Muscle of leg (tissue), 11 donors: ENCODE measurements around the gene RASSF4. TPM values are rescaled to one million over a fixed set of nuclear protein-coding genes. Genes with fewer than 3 reads are reported as not detected.

Experiments
- DNase-seq: peaks from one replicate; pipeline ENCODE4 v3.0.0; 2013
- H3K27ac ChIP-seq: one replicate; pipeline ENCODE4 v1.5.1; 2013; ENCODE audit warnings: mild to moderate bottlenecking, low read length, control low read depth
- H3K27me3 ChIP-seq: one replicate; pipeline ENCODE4 v1.6.1; 2013; ENCODE audit warnings: low read length; ENCODE audit not compliant: control insufficient read depth, insufficient read depth
- H3K36me3 ChIP-seq: one replicate; pipeline ENCODE4 v1.6.1; 2013; ENCODE audit warnings: low read length; ENCODE audit not compliant: control insufficient read depth, insufficient read depth
- H3K4me1 ChIP-seq: one replicate; pipeline ENCODE4 v1.6.1; 2013; ENCODE audit warnings: low read length; ENCODE audit not compliant: control insufficient read depth, insufficient read depth
- H3K4me3 ChIP-seq: one replicate; pipeline ENCODE4 v1.5.1; 2013; ENCODE audit warnings: low read length, control low read depth
- H3K9me3 ChIP-seq: replicated peaks from 2 replicates; pipeline ENCODE4 v1.6.1; 2013; ENCODE audit warnings: low read depth, low read length; ENCODE audit not compliant: control insufficient read depth
- WGBS: methylation state at CpG from one replicate; pipeline ENCODE4 v1.1.5; 2013; ENCODE audit warnings: missing lambda C conversion rate; ENCODE audit not compliant: insufficient coverage; 5-methylcytosine and 5-hydroxymethylcytosine counted together
- polyA plus RNA-seq, 8 donors: library from polyadenylated mRNA; unstranded; fragments of 120-200 nt; gene quantifications; one replicate each; pipeline versions ENCODE4 v1.2.1 to v1.2.3, GENCODE V29; 2013; ENCODE audit warnings: inconsistent platforms in 1 of 8, low replicate concordance in 1 of 8; ENCODE audit not compliant: insufficient read length in 8 of 8, insufficient read depth in 1 of 8
- total RNA-seq: library from RNA; stranded (reverse); fragments of 120-200 nt; gene quantifications from one replicate; pipeline ENCODE4 v1.2.4, GENCODE V29; 2013

RASSF4 gene
- total and polyA plus RNA-seq, 9 donors = 53.0 to 79.9 (median 69.1) TPM

GRCh38 chr10:44968500-44969400 lies 9.1 kb downstream of the RASSF4 start:
- DNase-seq = no peak
- 63% methylated on average over 8 of the region's 11 CpGs for WGBS
- peak overlapping the region; percentile 13 for H3K27ac ChIP-seq
- H3K4me3 ChIP-seq = no peak overlapping the region
- H3K36me3 ChIP-seq = peaks cover 52% of the 10 kb centered on the region
- H3K27me3 ChIP-seq = no peaks in the 10 kb centered on the region
- peaks cover 84% of the 10 kb centered on the region for H3K4me1 ChIP-seq
- H3K9me3 ChIP-seq = no peaks in the 10 kb centered on the region

GRCh38 chr10:44969854-44970253 lies 10.3 kb downstream of the RASSF4 start:
- Histone ChIP-seq H3K9me3 (no peaks in the 10 kb centered on the region), H3K27me3 (no peaks in the 10 kb centered on the region), H3K27ac (no peak overlapping the region), H3K4me3 (no peak overlapping the region), H3K4me1 (peaks cover 84% of the 10 kb centered on the region), H3K36me3 (peaks cover 55% of the 10 kb centered on the region)
- WGBS = 82% methylated on average over 5 of the region's 9 CpGs
- no peak for DNase-seq

- Histone ChIP-seq H3K4me3 (no peak overlapping the region), H3K36me3 (peaks cover 52% of the 10 kb centered on the region), H3K9me3 (no peaks in the 10 kb centered on the region), H3K4me1 (peaks cover 82% of the 10 kb centered on the region), H3K27ac (no peak overlapping the region), H3K27me3 (no peaks in the 10 kb centered on the region)
- DNase-seq = no peak
- 87% methylated on average over 7 of the region's 8 CpGs for WGBS
Observed at GRCh38 chr10:44970812-44971395, 11.3 kb downstream of the RASSF4 start.

GRCh38 chr10:44971434-44971833 lies 11.8 kb downstream of the RASSF4 start:
- Histone ChIP-seq H3K4me1 (peaks cover 81% of the 10 kb centered on the region), H3K9me3 (no peaks in the 10 kb centered on the region), H3K4me3 (no peak overlapping the region), H3K27me3 (no peaks in the 10 kb centered on the region), H3K36me3 (peaks cover 56% of the 10 kb centered on the region), H3K27ac (no peak overlapping the region)
- WGBS = 87% methylated on average over 9 of the region's 11 CpGs
- DNase-seq = no peak

GRCh38 chr10:44971935-44972757 lies 12.5 kb downstream of the RASSF4 start:
- 91% methylated on average over 5 of the region's 12 CpGs for WGBS
- H3K4me1 ChIP-seq = peaks cover 83% of the 10 kb centered on the region
- no peaks in the 10 kb centered on the region for H3K27me3 ChIP-seq
- DNase-seq = no peak
- peaks cover 63% of the 10 kb centered on the region for H3K36me3 ChIP-seq
- H3K9me3 ChIP-seq = no peaks in the 10 kb centered on the region
- no peak overlapping the region for H3K4me3 ChIP-seq
- no peak overlapping the region for H3K27ac ChIP-seq

- no peak overlapping the region for H3K4me3 ChIP-seq
- WGBS = 63% methylated on average over 5 of the region's 6 CpGs
- H3K4me1 ChIP-seq = peaks cover 83% of the 10 kb centered on the region
- H3K9me3 ChIP-seq = no peaks in the 10 kb centered on the region
- no peaks in the 10 kb centered on the region for H3K27me3 ChIP-seq
- no peak for DNase-seq
- H3K27ac ChIP-seq = peak overlapping the region; percentile 13
- peaks cover 65% of the 10 kb centered on the region for H3K36me3 ChIP-seq
Observed at GRCh38 chr10:44972874-44973306, 13.3 kb downstream of the RASSF4 start.

GRCh38 chr10:44973323-44974081 lies 13.9 kb downstream of the RASSF4 start:
- DNase-seq = no peak
- Histone ChIP-seq H3K36me3 (peaks cover 65% of the 10 kb centered on the region), H3K27ac (peak overlapping the region; percentile 15), H3K9me3 (no peaks in the 10 kb centered on the region), H3K27me3 (no peaks in the 10 kb centered on the region), H3K4me3 (no peak overlapping the region), H3K4me1 (peaks cover 83% of the 10 kb centered on the region)
- 58% methylated on average over 10 of the region's 18 CpGs for WGBS

- peaks cover 62% of the 10 kb centered on the region for H3K36me3 ChIP-seq
- H3K27me3 ChIP-seq = no peaks in the 10 kb centered on the region
- DNase-seq = no peak
- H3K4me3 ChIP-seq = no peak overlapping the region
- peaks cover 83% of the 10 kb centered on the region for H3K4me1 ChIP-seq
- WGBS = 42% methylated on average over 6 of the region's 7 CpGs
- H3K27ac ChIP-seq = peak overlapping the region; percentile 59
- H3K9me3 ChIP-seq = no peaks in the 10 kb centered on the region
Observed at GRCh38 chr10:44974082-44974627, 14.6 kb downstream of the RASSF4 start.

- DNase-seq = peak; percentile 77
- 4% methylated on average over 39 of the region's 46 CpGs for WGBS
Observed at GRCh38 chr10:44974628-44975430, 15.2 kb downstream of the RASSF4 start.

More at GRCh38 chr10:44974628-44975430, 15.2 kb downstream of the RASSF4 start:
- Histone ChIP-seq H3K27ac (peak overlapping the region; percentile 75), H3K4me3 (peak overlapping the region; percentile 35), H3K4me1 (peaks cover 83% of the 10 kb centered on the region), H3K9me3 (no peaks in the 10 kb centered on the region), H3K36me3 (peaks cover 56% of the 10 kb centered on the region), H3K27me3 (no peaks in the 10 kb centered on the region)
